ENCODE results near the gene CR1L. TPM values are rescaled to one million over a fixed set of nuclear protein-coding genes. Genes with fewer than 3 reads are reported as not detected.

Gene CR1L
- total and polyA plus RNA-seq, 2 donors (not counting 3 experiments of a cell fraction or from before 2014, with no cell fraction given), result not detected

DNA sequence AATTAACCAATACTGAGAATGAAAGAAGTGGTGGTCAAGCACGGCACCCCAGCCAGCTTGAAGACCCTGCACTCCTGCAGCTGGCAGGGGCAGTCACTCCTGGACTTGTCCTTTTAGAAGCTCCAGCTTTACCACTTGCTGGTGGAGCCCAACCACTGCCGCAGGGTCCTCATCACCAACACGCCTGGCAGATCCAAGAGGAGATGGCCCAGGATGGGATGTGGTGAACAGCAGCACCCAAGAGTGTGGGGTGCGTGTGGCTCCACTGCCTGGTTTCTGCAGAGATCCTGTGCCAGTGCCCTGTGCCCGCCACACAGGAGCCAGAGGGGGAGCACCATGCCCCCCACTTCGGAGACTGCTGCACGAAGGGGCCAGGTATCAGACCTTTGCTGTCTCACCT, 13.5 kb downstream of the CR1L start:
- intact Hi-C loops (cut with micrococcal nuclease) (no loop called here), dilution Hi-C loops (cut with MboI; ENCODE audit: extremely low pct_ligation_motif_present, low sequenced_read_pairs) (no loop called here)
- Histone ChIP-seq H3K9me3 (replicated peaks; ENCODE audit: control insufficient read depth, insufficient read depth, low read length) (no peaks in the 10 kb centered on the region), H3K27me3 (ENCODE audit: control insufficient read depth in 2 of 2, insufficient read depth in 2 of 2, low read length in 2 of 2) (peaks cover 3 to 11% of the 10 kb centered on the region in 2 experiments), H3K36me3 (ENCODE audit: control insufficient read depth in 2 of 2, extremely low read depth in 1 of 2, insufficient read depth in 2 of 2, low read length in 2 of 2) (no peaks in the 10 kb centered on the region), H4K20me1 (replicated peaks; ENCODE audit: control insufficient read depth, extremely low read depth, insufficient read depth, low read length) (no peaks in the 10 kb centered on the region), H3K4me3 (replicated peaks in 1 of 3; ENCODE audit: insufficient read depth in 1 of 3, low read depth in 1 of 3, low read length in 3 of 3) (no peak overlapping the region), H3K9ac (replicated peaks; ENCODE audit: extremely low read depth, insufficient read depth, low read length) (no peak overlapping the region), H3K79me2 (ENCODE audit: control insufficient read depth, insufficient read depth, low read length) (no peaks in the 10 kb centered on the region), H3K9me1 (replicated peaks; ENCODE audit: control insufficient read depth, extremely low read depth, insufficient read depth, low read length) (no peaks in the 10 kb centered on the region), H3K27ac (ENCODE audit: insufficient read depth, low read depth, low read length) (no peak overlapping the region), H3K4me1 (ENCODE audit: control insufficient read depth, extremely low read depth, insufficient read depth, low read length) (no peaks in the 10 kb centered on the region), H3K4me2 (ENCODE audit: insufficient read depth, low read length) (no peak overlapping the region), H2AFZ (ENCODE audit: low read depth, low read length) (no peak overlapping the region)
- BruUV-seq (replicated peaks), result no TSS peak
- DNase-seq (ENCODE audit: low read depth, low spot score), result no peak
- ChIA-PET POLR2A (no interaction called here), CTCF (interaction anchor here (1.4 to 1.9 kb wide), 2 partner anchors 9 to 15 kb away, joined by 4 to 8 read pairs; no protein-coding TSS in a partner anchor)
- no peak for FAIRE-seq
- TF ChIP-seq MYC (IDR thresholded peaks at IDR 0.05; ENCODE audit: low read depth, low read length), result no peak
- no peak for TF ChIP-seq FOS (IDR thresholded peaks at IDR 0.05; ENCODE audit: borderline replicate concordance, insufficient read depth, low read length)
- TF ChIP-seq, protein P1, sequence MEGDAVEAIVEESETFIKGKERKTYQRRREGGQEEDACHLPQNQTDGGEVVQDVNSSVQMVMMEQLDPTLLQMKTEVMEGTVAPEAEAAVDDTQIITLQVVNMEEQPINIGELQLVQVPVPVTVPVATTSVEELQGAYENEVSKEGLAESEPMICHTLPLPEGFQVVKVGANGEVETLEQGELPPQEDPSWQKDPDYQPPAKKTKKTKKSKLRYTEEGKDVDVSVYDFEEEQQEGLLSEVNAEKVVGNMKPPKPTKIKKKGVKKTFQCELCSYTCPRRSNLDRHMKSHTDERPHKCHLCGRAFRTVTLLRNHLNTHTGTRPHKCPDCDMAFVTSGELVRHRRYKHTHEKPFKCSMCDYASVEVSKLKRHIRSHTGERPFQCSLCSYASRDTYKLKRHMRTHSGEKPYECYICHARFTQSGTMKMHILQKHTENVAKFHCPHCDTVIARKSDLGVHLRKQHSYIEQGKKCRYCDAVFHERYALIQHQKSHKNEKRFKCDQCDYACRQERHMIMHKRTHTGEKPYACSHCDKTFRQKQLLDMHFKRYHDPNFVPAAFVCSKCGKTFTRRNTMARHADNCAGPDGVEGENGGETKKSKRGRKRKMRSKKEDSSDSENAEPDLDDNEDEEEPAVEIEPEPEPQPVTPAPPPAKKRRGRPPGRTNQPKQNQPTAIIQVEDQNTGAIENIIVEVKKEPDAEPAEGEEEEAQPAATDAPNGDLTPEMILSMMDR (IDR thresholded peaks at IDR 0.05; ENCODE audit: extremely low read depth in 1 of 2, insufficient read depth in 1 of 2, low read depth in 1 of 2, low read length in 2 of 2), result no peak
- TF ChIP-seq EZH2 (IDR thresholded peaks at IDR 0.05; ENCODE audit: borderline replicate concordance, low read depth, low read length, severe bottlenecking), result no peak
- TF ChIP-seq JUN (IDR thresholded peaks at IDR 0.05; ENCODE audit: borderline replicate concordance, insufficient read depth, insufficient read length, low read depth), result no peak
- no peak for TF ChIP-seq GATA2 (IDR thresholded peaks at IDR 0.05; ENCODE audit: insufficient read depth, insufficient read length, low read depth, low read length)
- no peak for TF ChIP-seq MAX (IDR thresholded peaks at IDR 0.05; ENCODE audit: insufficient read depth, insufficient read length)
- TF ChIP-seq POLR2AphosphoS5 (IDR thresholded peaks at IDR 0.05; ENCODE audit: insufficient read depth, low read depth, low read length), result no peak
- no peak for TF ChIP-seq POLR2A (IDR thresholded peaks at IDR 0.05; ENCODE audit: low read depth, low read length)

Measured in endothelial cell of umbilical vein (primary cell).